Coronary artery (tissue), 2 donors: ENCODE measurements around the gene DPH1.

Source experiments
- DNase-seq: peaks from one replicate; pipeline ENCODE4 v3.0.0-alpha.2; 2017; ENCODE audit warnings: low spot score
- H3K27ac ChIP-seq, 2 donors: fragments of 200-600 bp; sonication (generic); one replicate each; pipeline ENCODE4 v1.5.1; 2016 to 2019
- H3K4me3 ChIP-seq: fragments of 200-600 bp; sonication (generic); 2 replicates; pipeline ENCODE4 v1.5.1; 2016; ENCODE audit warnings: mild to moderate bottlenecking, moderate library complexity
- TF ChIP-seq, protein P1 (sequence below): fragments of 200-600 bp; sonication (generic); IDR thresholded peaks from one replicate; pipeline ENCODE4 v1.5.1; 2019; ENCODE audit warnings: antibody characterized with exemption

DPH1 gene

DNA sequence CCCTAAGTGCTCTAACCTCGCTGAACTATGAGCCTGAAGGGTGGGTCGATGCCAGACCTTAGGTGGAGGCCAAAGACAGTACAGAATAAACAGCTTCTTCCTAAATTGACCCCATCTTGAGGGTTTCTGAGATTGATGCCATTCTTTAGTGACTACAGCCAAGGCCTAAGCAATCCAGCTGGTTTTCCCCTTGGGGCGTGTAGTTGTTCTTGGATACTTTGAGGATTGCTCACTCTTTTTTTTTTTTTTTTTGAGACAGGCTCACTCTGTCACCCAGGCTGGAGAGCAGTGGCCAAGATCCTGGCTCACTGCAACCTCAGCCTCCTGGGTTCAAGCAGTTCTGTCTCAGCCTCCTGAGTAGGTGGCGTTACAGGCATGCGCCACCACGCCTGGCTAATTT, 13.8 kb downstream of the DPH1 start:
- H3K4me3 ChIP-seq: no peak overlapping the region
- peak overlapping the region in 1 of 2 donors; percentile 66 for H3K27ac ChIP-seq
- TF ChIP-seq, protein P1, sequence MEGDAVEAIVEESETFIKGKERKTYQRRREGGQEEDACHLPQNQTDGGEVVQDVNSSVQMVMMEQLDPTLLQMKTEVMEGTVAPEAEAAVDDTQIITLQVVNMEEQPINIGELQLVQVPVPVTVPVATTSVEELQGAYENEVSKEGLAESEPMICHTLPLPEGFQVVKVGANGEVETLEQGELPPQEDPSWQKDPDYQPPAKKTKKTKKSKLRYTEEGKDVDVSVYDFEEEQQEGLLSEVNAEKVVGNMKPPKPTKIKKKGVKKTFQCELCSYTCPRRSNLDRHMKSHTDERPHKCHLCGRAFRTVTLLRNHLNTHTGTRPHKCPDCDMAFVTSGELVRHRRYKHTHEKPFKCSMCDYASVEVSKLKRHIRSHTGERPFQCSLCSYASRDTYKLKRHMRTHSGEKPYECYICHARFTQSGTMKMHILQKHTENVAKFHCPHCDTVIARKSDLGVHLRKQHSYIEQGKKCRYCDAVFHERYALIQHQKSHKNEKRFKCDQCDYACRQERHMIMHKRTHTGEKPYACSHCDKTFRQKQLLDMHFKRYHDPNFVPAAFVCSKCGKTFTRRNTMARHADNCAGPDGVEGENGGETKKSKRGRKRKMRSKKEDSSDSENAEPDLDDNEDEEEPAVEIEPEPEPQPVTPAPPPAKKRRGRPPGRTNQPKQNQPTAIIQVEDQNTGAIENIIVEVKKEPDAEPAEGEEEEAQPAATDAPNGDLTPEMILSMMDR: no peak
- DNase-seq: no peak

- Histone ChIP-seq H3K4me3 (no peak overlapping the region), H3K27ac (peak overlapping the region in 1 of 2 donors; percentile 35)
- DNase-seq: no peak
- TF ChIP-seq, protein P1: no peak
These were observed 14.4 kb downstream of the DPH1 start for GRCh38 chr17:2044263-2044894.

DNA sequence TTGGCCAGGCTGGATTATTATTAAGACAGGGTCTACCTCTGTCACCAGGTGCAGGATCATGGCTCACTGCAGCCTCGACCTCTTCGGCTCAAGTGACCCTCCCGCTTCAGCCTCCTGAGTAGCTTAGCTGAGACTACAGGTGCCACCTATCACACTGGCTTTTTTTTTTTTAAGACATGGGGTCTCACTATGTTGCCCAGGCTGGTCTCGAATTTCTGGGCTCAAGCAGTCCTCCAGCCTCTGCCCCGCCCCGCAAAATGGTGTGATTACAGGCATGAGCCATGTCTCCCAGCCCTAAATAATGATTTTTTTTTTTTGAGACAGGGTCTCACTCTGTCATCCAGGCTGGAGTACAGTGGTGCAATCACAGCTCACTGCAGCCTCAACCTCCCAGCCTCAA, 17.6 kb downstream of the DPH1 start:
- Histone ChIP-seq H3K4me3 (no peak overlapping the region), H3K27ac (no peak overlapping the region)
- TF ChIP-seq, protein P1: no peak
- DNase-seq: no peak

GRCh38 chr17:2048805-2049204, 18.9 kb downstream of the DPH1 start:
- DNase-seq: no peak
- peak overlapping the region; percentile 98 for H3K4me3 ChIP-seq
- TF ChIP-seq, protein P1: no peak
- H3K27ac ChIP-seq: no peak overlapping the region

GRCh38 chr17:2049333-2050299, 19.7 kb downstream of the DPH1 start:
- TF ChIP-seq, protein P1: no peak
- Histone ChIP-seq H3K27ac (peak overlapping the region; percentile 16 to 78), H3K4me3 (peak overlapping the region; percentile 98)
- peak; percentile 94 for DNase-seq

DNA sequence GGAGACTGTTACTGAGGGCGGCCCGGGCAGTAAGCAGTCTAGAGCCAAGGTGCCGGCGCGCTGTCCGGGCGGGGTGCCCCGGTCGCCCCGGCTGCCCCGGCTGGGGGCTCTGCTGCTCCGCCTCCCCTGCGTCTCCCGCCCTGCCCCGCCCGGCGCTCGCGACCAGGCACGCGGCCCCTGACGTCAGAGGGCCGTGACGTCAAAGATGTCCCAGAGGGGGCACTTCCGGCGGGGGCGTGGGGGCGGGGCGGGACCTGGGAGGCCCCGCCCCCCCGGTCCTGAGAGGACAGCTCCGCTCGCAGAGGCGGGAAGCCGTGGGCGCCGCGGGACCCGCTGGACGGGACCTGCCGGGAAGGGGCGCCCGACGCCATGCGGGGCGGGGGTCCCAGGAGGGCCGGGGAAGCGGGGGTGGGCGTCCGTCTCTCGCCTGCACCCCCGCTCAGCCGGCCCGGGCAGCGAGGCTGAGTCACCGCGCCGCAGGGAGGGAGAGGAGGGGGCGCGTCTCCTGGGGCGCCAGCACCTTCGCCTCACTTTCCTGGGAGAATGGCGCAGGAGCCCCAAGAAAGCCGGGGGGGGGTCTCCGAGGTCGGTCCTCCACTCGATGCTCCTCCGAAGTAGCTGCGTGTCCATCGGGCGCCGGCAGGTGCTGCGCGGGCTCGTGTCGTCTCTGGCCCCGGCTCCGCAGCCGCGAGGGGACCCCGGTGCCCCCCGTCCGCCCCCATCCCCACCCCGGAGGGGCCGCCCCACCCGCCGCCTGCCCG, 20.5 kb downstream of the DPH1 start:
- peak overlapping the region in 1 of 2 donors; percentile 69 for H3K27ac ChIP-seq
- peak overlapping the region; percentile 98 for H3K4me3 ChIP-seq
- no peak for DNase-seq
- TF ChIP-seq, protein P1: no peak
